GM20431 (cell line): ENCODE measurements around the gene MRPS34.

ENCODE experiments used
- in situ Hi-C: fragments of 300-500 bp; cut with MseI, MboI; formaldehyde crosslinking; loops from one replicate; pipeline ENCODE4 v1.15.0; 2020; ENCODE audit warnings: low sequenced_read_pairs; ENCODE audit not compliant: unreplicated experiment

Gene MRPS34

GRCh38 chr16:1782408-1783264 lies 9.7 kb upstream of the MRPS34 start, which contains the start of the genes NUBP2 and SPSB3:
TSS of gene NUBP2 (plus strand) at chr16:1782960. CDS start at chr16:1783021, 61 bp downstream.
TSS of gene SPSB3 (minus strand) at chr16:1782571. CDS start at chr16:1781483, 1,088 bp downstream.
- in situ Hi-C loops = no loop called here

GRCh38 chr16:1781758-1782407 lies 8.9 kb upstream of the MRPS34 start:
- in situ Hi-C loops = no loop called here

DNA sequence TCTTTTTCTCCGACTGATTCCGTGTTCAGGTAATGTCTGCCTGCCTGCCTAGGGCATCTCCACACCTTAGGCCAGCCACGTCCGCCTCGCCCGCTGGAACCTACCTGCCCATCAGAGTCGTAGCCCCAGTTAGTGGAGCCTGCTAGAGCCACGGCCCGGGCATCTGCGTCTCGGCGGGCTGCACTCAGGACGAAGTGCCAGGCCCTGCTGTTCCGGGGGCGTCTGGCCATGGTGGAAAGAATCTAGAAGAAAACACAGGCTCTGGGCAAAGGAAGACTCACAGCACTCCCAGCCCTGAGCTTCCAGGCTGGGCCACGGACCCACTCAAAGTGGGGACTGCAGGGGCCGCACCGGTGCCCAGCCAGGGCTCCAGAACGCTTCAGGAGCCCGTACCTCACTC lies 8.3 kb upstream of the MRPS34 start:
- in situ Hi-C loops = no loop called here

DNA sequence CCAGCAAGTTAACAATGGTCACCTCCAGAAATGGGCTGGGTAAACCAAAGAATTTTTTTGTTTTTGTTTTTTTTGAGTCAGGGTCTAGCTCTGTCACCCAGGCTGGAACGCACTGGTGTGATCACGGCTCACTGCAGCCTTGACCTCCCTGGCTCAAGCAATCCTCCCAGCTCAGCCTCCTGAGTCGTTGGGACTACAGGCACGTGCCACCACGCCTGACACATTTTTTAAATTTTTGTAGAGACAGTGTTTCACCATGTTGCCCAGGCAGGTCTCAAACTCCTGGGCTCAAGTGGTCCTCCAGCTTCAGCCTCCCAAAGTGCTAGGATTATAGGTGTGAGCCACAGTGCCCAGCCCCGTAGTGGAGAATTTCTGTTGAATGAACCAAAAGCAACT lies 7.7 kb upstream of the MRPS34 start:
- in situ Hi-C loops = no loop called here

DNA sequence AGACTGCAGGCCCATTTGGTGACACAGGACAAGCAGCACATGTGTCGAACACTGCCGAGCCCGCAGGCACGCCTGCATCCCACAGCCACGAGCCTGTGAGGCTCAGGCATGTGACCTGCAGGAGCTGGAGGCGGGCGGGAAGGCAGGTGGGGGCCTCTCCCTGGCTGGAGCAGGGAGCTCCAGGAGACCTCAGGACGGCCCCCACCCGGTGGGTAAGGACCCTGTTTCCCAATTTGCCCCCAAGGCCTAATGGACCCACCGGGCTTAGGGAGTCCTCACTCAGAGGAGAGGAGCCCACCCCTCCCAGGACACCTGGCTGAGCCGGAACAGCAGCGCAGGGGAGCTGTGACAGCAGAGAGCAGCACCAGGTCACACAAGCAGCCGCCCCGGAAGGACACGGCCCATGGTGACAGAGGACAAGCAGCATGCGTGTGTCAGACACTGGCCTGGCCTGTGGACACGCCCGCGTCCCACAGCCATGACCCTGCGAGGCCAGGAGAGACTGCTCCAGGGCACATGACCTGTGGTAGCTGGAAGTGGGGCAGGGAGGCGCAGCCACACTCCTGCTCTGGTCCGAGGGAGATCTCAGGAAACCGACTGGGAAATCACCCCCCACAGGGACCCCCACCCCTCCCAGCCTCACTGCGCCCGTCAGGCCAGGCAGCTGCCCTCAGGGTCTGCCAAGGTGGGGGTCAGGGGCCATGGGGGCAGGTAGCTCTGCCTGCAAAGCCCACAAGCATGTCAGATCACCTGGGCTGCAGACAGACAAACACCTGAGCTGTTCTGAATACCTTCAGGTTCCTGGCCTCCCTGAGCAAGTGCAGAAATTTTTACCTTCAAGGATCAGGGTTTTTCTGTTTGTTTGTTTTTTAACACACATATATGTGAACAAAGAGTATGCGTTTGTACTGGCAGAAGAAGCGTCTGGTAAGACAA lies 7.1 kb upstream of the MRPS34 start:
- in situ Hi-C loops = no loop called here

- in situ Hi-C loops = no loop called here
These were observed 6.3 kb upstream of the MRPS34 start for GRCh38 chr16:1779234-1779701.

- in situ Hi-C loops = no loop called here
These were observed 5.6 kb upstream of the MRPS34 start for GRCh38 chr16:1778200-1779179.

GRCh38 chr16:1777375-1778199 lies 4.7 kb upstream of the MRPS34 start:
- in situ Hi-C loops = no loop called here

- in situ Hi-C loops = no loop called here
These were observed 4.0 kb upstream of the MRPS34 start for GRCh38 chr16:1776991-1777374.

DNA sequence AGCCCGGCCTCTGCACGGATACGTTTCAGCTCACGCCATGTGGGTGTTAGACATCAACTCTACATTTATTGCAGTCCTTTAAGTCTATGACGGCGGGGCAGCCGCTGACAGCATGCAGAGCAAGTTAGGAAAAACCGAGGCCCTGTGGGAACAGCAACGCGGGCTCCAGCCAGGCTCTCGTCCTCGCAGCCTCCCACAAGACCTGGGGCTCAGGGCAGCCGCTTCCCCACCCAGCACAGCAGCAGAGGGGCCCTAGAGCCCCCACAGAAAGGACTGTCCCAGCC lies 3.7 kb upstream of the MRPS34 start:
- in situ Hi-C loops = no loop called here

DNA sequence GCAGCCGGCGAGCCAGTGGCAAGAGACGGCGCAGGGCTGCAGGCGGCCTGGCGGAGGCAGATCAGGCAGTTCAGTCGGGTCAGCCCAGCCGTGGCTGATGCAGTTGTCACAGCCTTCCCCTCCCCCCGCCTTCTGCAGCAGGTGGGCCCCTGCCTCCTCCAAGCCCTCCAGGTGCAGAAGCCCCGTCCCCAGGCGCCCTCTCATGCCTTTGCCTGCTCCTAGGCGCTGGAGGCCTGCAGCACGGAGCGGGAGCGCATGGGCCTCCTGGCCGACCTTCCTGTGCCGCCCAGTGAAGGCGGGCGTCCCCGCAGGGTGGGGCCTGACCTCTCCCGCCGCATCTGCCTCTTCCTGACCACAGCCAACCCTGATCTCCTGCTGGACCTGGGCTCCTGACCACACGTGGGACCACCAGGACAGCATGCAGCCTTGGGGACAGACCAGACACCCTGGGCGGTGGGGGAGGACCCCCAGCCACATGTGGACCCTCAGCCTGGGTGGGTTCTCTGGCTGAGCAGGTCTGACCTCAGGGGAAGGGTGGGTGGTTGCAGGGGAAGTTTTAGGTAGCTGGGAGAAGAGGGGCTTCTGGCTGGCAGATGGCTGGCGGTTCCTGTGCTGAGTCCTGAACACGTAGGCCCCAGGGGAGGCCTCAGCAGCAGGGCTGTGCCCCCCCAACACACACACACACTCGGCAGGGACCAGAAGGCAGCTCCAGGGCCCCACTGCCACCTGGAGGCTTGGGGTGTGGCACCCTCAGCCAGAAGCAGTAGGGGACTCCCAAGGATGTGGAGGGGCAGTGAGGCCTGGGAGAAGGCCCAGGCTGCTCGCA lies 3.1 kb upstream of the MRPS34 start:
- in situ Hi-C loops = no loop called here

GRCh38 chr16:1775006-1775845 lies 2.3 kb upstream of the MRPS34 start:
- in situ Hi-C loops = no loop called here

DNA sequence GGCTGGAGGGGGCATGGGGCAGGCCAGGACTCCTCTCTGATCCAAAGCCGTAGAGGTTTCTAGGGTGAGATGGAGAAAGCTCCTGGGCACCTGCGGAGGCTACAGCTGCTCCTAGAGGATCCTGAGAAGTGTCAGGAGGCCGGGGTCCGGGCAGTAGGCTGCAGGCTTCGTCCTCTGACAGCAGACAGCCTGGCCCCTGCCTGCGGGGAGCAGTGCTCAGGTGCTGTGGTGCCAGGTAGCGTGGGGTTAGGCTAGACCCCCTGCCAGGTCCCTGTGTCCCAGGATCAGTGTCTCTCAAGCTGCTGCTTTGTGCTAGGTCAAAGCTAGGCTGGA lies 1.5 kb upstream of the MRPS34 start:
- in situ Hi-C loops = no loop called here

GRCh38 chr16:1773703-1774447 lies 941 bp upstream of the MRPS34 start:
- in situ Hi-C loops = no loop called here

- in situ Hi-C loops = no loop called here
These were observed 499 bp downstream of the MRPS34 start, which contains the start of gene EME2 for GRCh38 chr16:1772362-1772907. TSS of gene EME2 (plus strand) at chr16:1772810. CDS start at chr16:1773228, 418 bp downstream.

DNA sequence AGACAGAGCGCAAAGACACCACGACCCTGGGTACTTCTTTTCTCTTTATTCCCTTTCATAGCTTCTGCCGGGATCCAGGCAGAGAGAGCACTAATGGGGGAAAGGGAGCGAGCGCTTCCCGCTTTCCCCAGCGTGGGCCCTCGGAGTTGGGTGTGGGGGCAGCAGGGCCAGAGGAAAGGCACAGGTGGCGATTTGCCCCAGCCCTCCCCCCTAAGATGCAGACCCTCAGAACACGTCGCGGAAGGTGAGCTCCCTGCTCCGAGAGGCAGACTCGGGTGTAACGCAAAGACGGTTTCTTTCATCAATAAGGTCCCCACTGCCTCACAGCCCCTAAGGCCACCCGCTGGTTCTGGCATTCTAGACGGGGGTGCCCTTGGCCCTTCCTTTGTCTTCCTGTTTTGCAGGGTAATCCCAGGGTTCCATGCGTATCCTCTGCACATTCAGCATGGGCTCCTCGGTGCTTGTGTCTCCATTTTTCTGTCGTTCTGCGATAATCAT lies 1.0 kb downstream of the MRPS34 start:
- in situ Hi-C loops = no loop called here
